Natural killer cell (primary cell): Measurements from ENCODE around the gene NOX4. TPM values are rescaled to one million over a fixed set of nuclear protein-coding genes. Genes with fewer than 3 reads are reported as not detected.
"Not testable (repeated sequence)": the region's sequence is repeated elsewhere in the genome, so short reads cannot be mapped to it uniquely, and the experiment has no call there.

Experiments
- ATAC-seq, 3 donors: fragments of 150-1000 bp in 2 of 3; fragments of 200-7000 bp in 1 of 3; cut with Tn5 transposase; 1 replicate in 1 of 3; 2 replicates in 2 of 3; pipeline ENCODE4 v1.10.0; 2021; ENCODE audit warnings: mild to moderate bottlenecking in 2 of 3, moderate library complexity in 2 of 3
- DNase-seq, 2 donors: peaks; one replicate each; pipeline versions ENCODE4 v3.0.0 to v3.0.0-alpha.2; 2013 to 2021; ENCODE audit warnings: mixed read lengths in 1 of 2
- H3K27ac ChIP-seq: one replicate; pipeline ENCODE4 v1.5.1; 2013; ENCODE audit warnings: mild to moderate bottlenecking, low read length
- H3K27me3 ChIP-seq: one replicate; pipeline ENCODE4 v1.6.1; 2013; ENCODE audit warnings: low read length; ENCODE audit not compliant: control insufficient read depth, insufficient read depth
- H3K36me3 ChIP-seq: one replicate; pipeline ENCODE4 v1.6.1; 2013; ENCODE audit warnings: low read length; ENCODE audit not compliant: control insufficient read depth, insufficient read depth
- H3K4me1 ChIP-seq: one replicate; pipeline ENCODE4 v1.6.1; 2013; ENCODE audit warnings: low read length; ENCODE audit not compliant: control insufficient read depth, insufficient read depth
- H3K4me3 ChIP-seq: one replicate; pipeline ENCODE4 v1.5.1; 2013; ENCODE audit warnings: low read length
- H3K9me3 ChIP-seq: one replicate; pipeline ENCODE4 v1.6.1; 2013; ENCODE audit warnings: low read length; ENCODE audit not compliant: control insufficient read depth, insufficient read depth
- H3K27ac Mint-ChIP-seq, 2 donors: one replicate each; pipeline ENCODE4 v1.8.0; 2022; ENCODE audit warnings: mild to moderate bottlenecking in 2 of 2, mixed read lengths in 2 of 2, moderate library complexity in 1 of 2
- H3K27me3 Mint-ChIP-seq, 2 donors: one replicate each; pipeline ENCODE4 v1.8.0; 2022; ENCODE audit warnings: low read depth in 2 of 2, mixed read lengths in 2 of 2
- H3K36me3 Mint-ChIP-seq: one replicate; pipeline ENCODE4 v1.8.0; 2022; ENCODE audit warnings: mixed read lengths
- H3K4me1 Mint-ChIP-seq, 2 donors: one replicate each; pipeline ENCODE4 v1.8.0; 2022; ENCODE audit warnings: mixed read lengths in 2 of 2
- H3K4me3 Mint-ChIP-seq: one replicate; pipeline ENCODE4 v1.8.0; 2022; ENCODE audit warnings: mild to moderate bottlenecking, moderate library complexity, mixed read lengths
- H3K9me3 Mint-ChIP-seq, 2 donors: one replicate each; pipeline ENCODE4 v1.8.0; 2022; ENCODE audit warnings: mixed read lengths in 2 of 2
- CTCF ChIP-seq: fragments of 200-600 bp; IDR thresholded peaks from one replicate; pipeline ENCODE4 v1.8.0; 2022; ENCODE audit warnings: antibody characterized with exemption
- WGBS: methylation state at CpG from one replicate; pipeline ENCODE4 v1.1.7; 2013; ENCODE audit warnings: missing lambda C conversion rate; ENCODE audit not compliant: insufficient coverage; 5-methylcytosine and 5-hydroxymethylcytosine counted together
- intact Hi-C: fragments of 100-400 bp; cut with micrococcal nuclease; formaldehyde crosslinking; loops from one replicate; pipeline ENCODE4 v1.14.2; 2022
- total RNA-seq, 4 donors: library from RNA; stranded (reverse); fragments of 120-200 nt in 1 of 4; gene quantifications; one replicate each; pipeline versions ENCODE4 v1.2.3 to v1.2.4, GENCODE V29; 2013 to 2022

Gene NOX4
- total RNA-seq, 3 donors from 2014 or later (not counting 1 experiment from before 2014, with no cell fraction given), result not detected

- Histone ChIP-seq H3K27me3 (no peaks in the 10 kb centered on the region), H3K4me3 (no peak overlapping the region), H3K27ac (no peak overlapping the region), H3K9me3 (no peaks in the 10 kb centered on the region), H3K4me1 (no peaks in the 10 kb centered on the region), H3K36me3 (no peaks in the 10 kb centered on the region)
- H3K9me3 Mint-ChIP-seq, result peaks cover 0 to 2% of the 10 kb centered on the region in 2 donors
- no peak overlapping the region for H3K27ac Mint-ChIP-seq
- WGBS, result 87% methylated on average over 5 of the region's 5 CpGs
- no peaks in the 10 kb centered on the region for H3K4me1 Mint-ChIP-seq
- H3K27me3 Mint-ChIP-seq, result no peaks in the 10 kb centered on the region
- H3K36me3 Mint-ChIP-seq, result no peaks in the 10 kb centered on the region
- ATAC-seq (no peak), DNase-seq (no peak)
- H3K4me3 Mint-ChIP-seq, result no peak overlapping the region
- intact Hi-C loops, result no loop called here
- no peak for TF ChIP-seq CTCF
Measured at GRCh38 chr11:89327885-89328284, 163.3 kb downstream of the NOX4 start.

GRCh38 chr11:89321401-89321800, 169.8 kb downstream of the NOX4 start:
- Mint-ChIP-seq H3K9me3 (peaks cover 0 to 8% of the 10 kb centered on the region in 2 donors), H3K27ac (no peak overlapping the region), H3K4me1 (no peaks in the 10 kb centered on the region), H3K36me3 (no peaks in the 10 kb centered on the region), H3K4me3 (no peak overlapping the region), H3K27me3 (no peaks in the 10 kb centered on the region)
- WGBS, result no CpG with 5 or more reads among the region's 2 CpGs
- intact Hi-C loops, result no loop called here
- Histone ChIP-seq H3K27ac (no peak overlapping the region), H3K4me1 (no peaks in the 10 kb centered on the region), H3K4me3 (no peak overlapping the region), H3K9me3 (no peaks in the 10 kb centered on the region), H3K27me3 (no peaks in the 10 kb centered on the region), H3K36me3 (no peaks in the 10 kb centered on the region)
- no peak for TF ChIP-seq CTCF
- DNase-seq (no peak), ATAC-seq (no peak)

GRCh38 chr11:89310607-89311006, 180.6 kb downstream of the NOX4 start:
- intact Hi-C loops, H3K4me3 Mint-ChIP-seq, H3K9me3 ChIP-seq, H3K9me3 Mint-ChIP-seq, H3K27me3 ChIP-seq, H3K27me3 Mint-ChIP-seq, H3K27ac Mint-ChIP-seq, DNase-seq, H3K4me1 Mint-ChIP-seq, H3K27ac ChIP-seq, H3K36me3 ChIP-seq, H3K4me3 ChIP-seq, H3K4me1 ChIP-seq, ATAC-seq, H3K36me3 Mint-ChIP-seq: not testable (repeated sequence)
- 89% methylated on average over 3 of the region's 3 CpGs for WGBS

- H3K4me1 Mint-ChIP-seq, result not testable (repeated sequence)
Measured at GRCh38 chr11:89309321-89309985, 181.7 kb downstream of the NOX4 start.

GRCh38 chr11:89308272-89308671, 182.9 kb downstream of the NOX4 start:
- ATAC-seq, H3K9me3 ChIP-seq, H3K27me3 Mint-ChIP-seq, H3K27ac Mint-ChIP-seq, H3K27me3 ChIP-seq, H3K4me1 Mint-ChIP-seq, H3K36me3 ChIP-seq, H3K36me3 Mint-ChIP-seq, H3K27ac ChIP-seq, H3K4me3 ChIP-seq, DNase-seq, H3K9me3 Mint-ChIP-seq, H3K4me1 ChIP-seq, H3K4me3 Mint-ChIP-seq, intact Hi-C loops: not testable (repeated sequence)
- WGBS, result 100% methylated on average over 1 of the region's 1 CpG

More at GRCh38 chr11:89309321-89309985, 181.7 kb downstream of the NOX4 start:
- H3K4me1 ChIP-seq, H3K27ac ChIP-seq, H3K9me3 ChIP-seq, H3K36me3 ChIP-seq, H3K4me3 Mint-ChIP-seq, ATAC-seq, DNase-seq, H3K27me3 ChIP-seq, H3K27me3 Mint-ChIP-seq, H3K36me3 Mint-ChIP-seq, H3K27ac Mint-ChIP-seq, intact Hi-C loops, H3K9me3 Mint-ChIP-seq, H3K4me3 ChIP-seq: not testable (repeated sequence)
- 73% methylated on average over 1 of the region's 3 CpGs for WGBS

GRCh38 chr11:89303029-89303428, 188.1 kb downstream of the NOX4 start:
- H3K4me3 ChIP-seq, ATAC-seq, H3K27me3 Mint-ChIP-seq, H3K27ac ChIP-seq, H3K36me3 Mint-ChIP-seq, H3K27ac Mint-ChIP-seq, H3K27me3 ChIP-seq, H3K9me3 Mint-ChIP-seq, H3K9me3 ChIP-seq, DNase-seq, H3K4me1 Mint-ChIP-seq, H3K4me3 Mint-ChIP-seq, intact Hi-C loops, H3K36me3 ChIP-seq, H3K4me1 ChIP-seq: not testable (repeated sequence)
- 67% methylated on average over 1 of the region's 1 CpG for WGBS

- H3K27ac Mint-ChIP-seq, H3K4me3 ChIP-seq, intact Hi-C loops, H3K4me1 Mint-ChIP-seq, H3K36me3 Mint-ChIP-seq, H3K4me3 Mint-ChIP-seq, H3K27me3 Mint-ChIP-seq, H3K36me3 ChIP-seq, H3K27ac ChIP-seq, DNase-seq, H3K9me3 ChIP-seq, H3K27me3 ChIP-seq, ATAC-seq, H3K4me1 ChIP-seq: not testable (repeated sequence)
- peaks cover 3 to 10% of the 10 kb centered on the region in 2 donors for H3K9me3 Mint-ChIP-seq
- WGBS, result no CpG with 5 or more reads among the region's 7 CpGs
Measured at GRCh38 chr11:89295023-89295422, 196.2 kb downstream of the NOX4 start.
